GM19025 (cell line): Measurements from ENCODE around the gene DYDC2.
A peak's percentile ranks its signal among the peaks of the same experiment; 100 is the strongest.

ENCODE experiments used
- ATAC-seq: cut with Tn5 transposase; IDR thresholded peaks from one replicate; pipeline ENCODE4 v1.9.1; 2021; ENCODE audit warnings: mild to moderate bottlenecking, low read depth, moderate library complexity; ENCODE audit not compliant: unreplicated experiment

Gene DYDC2

DNA sequence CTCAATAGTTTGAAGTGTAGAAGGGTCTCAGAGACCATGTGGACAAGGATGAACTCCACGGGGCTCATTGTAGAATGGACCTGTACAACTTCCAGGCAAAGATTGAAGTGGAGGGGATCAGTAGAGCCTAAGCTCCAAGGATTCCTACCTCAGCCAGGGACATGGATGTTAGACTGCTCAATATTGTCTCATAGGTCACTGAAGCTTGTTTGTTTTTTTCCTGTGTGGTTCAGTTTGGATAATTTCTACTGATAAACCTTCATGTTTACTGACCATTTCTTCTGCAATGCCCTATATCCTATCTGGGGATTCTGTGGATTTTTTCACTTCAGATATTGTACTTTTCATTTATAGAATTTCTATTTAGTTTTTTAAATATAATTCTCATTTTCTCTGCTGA is 8.9 kb downstream of the DYDC2 start:
- no peak for ATAC-seq

DNA sequence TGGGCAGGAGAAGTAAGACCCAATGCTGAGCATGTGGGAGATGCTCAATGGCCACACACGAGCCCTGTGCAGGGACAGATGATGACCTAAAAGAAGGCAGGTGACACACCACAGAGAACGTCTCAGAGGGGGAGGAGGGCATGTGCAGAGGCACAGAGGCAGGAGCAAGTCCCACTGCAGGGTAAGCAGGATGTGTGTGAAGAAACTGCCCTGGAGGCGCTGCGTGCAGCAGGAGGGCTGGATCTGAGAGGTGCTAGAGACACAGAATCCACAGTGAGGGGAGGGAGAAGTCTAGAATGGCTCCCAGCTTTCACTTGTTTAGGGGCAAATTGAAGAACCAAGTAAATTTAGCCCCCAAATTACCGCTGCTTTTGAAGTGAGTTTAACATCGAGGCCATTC is 14.9 kb downstream of the DYDC2 start:
- ATAC-seq, result no peak

DNA sequence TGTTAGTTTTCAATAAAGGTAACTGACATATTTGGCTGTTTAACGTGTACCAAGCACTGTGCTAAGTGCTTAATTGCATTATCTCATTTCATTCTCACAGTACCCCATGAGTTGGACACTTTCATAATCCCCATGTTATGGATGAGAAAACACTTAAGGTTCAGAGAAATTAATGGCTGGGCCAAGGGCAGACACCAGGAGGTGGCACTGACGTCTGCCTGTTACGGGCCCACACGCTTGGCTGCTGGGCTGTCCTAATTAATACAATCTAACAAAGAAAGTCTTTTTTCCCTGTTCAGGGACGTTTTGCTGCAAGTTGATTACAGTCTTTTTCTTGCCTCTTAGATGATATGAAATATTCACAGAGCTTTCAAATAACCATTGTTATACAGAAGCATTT is 16.1 kb downstream of the DYDC2 start:
- no peak for ATAC-seq

DNA sequence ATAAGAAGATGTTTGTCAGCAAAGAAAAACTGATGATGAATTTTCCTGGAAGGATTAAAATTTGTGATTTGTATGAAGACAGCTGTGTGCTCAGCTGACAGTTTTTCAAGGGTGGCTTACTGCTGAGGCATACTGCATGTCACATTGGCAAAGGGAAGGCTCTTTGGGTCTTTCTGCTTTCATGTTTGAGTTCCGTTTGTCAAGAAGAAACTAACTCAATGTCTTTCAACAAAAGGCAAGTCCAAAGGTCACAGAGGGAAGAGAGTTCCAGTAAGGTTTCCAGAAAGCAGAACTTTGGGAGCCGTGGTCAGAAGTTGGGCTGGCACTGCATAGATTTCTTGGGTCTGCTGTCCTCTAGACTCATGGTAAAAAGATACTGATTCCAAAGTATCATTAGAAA is 16.9 kb downstream of the DYDC2 start:
- no peak for ATAC-seq

DNA sequence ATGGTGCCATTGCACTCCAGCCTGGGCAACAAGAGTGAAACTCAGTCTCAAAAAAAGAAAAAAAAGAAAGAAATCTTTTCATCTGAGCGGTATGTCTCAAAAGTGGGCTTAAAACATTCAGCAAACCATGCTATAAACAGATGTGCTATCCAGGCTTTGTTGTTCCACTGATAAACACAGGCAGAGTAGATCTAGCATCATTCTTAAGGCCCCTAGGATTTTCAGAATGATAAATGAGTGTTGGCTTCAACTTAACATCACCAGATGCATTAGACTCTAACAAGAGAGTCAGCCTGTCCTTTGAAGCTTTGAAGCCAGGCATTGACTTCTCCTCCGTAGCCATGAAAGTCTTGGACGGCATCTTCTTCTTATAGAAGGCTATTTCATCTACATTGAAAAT is 23.1 kb downstream of the DYDC2 start:
- ATAC-seq, result no peak

DNA sequence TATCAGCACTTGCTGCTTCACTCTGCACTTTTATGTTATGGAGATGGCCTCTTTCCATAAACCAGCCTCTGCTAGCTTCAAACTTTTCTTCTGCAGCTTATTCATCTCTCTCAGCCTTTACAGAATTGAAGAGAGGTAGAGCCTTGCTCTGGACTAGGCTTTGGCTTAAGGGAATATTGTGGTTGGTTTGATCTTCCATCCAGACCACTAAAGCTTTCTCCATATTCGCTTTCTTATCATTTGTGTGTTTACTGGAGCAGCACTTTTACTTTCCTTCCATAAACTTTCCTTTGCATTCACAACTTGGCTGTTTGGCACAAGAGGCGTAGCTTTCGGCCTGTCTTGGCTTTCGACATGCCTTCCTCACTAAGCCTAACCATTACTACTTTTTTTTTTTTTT is 23.6 kb downstream of the DYDC2 start:
- ATAC-seq, result no peak

DNA sequence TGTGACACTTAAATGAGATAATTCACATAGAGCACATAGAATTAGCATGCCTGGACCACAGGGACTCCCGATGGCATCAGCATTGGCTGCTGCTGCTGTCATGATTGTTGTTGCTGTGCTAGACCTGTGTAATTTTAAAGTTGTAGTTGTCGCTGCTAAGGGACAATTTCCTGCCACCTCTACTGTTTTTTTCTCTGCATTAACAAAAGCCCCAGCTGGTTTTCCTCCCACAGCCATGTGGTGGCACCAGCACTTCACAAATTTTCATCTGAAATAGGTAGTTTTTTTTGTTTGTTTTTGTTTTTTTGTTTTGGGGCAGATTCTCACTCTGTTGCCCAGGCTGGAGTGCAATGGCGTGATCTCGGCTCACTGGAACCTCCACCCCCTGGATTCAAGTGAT is 26.4 kb downstream of the DYDC2 start:
- ATAC-seq, result no peak

DNA sequence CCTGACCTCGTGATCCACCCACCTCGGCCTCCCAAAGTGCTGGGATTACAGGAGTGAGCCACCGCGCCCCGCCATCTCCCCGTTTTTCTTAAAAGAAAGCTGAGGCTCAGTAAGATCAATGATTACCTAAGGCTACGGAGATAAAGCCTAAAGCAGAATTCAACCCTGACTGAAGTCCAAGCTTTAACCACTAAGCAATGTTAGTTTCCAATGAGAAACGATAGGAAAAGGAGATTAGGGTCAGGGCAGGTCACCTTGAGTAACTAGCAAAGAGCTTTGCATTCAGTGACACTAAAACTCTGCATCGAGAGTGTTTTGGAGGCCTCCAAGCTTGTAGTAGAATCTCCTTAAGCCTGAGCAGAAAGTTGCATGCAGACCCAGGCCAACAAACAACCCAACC is 34.2 kb downstream of the DYDC2 start:
- no peak for ATAC-seq

DNA sequence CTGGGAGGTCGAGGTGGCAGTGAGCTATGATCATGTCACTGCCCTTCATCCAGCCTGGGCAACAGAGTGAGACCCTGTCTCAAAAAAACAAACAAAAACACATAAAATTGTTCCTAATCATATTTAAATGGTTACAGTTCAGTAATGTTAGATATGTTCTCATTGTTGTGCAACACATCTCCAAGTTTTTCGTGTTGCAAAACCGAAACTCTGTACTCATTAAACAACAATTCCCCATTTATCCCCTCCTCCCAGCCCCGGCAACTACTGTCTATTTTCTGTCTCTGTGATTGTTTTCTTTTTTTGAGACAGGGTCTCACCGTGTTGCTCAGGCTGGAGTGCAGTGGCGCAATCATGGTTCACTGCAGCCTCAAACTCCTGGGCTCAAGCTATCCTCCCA is 35.7 kb downstream of the DYDC2 start:
- no peak for ATAC-seq

DNA sequence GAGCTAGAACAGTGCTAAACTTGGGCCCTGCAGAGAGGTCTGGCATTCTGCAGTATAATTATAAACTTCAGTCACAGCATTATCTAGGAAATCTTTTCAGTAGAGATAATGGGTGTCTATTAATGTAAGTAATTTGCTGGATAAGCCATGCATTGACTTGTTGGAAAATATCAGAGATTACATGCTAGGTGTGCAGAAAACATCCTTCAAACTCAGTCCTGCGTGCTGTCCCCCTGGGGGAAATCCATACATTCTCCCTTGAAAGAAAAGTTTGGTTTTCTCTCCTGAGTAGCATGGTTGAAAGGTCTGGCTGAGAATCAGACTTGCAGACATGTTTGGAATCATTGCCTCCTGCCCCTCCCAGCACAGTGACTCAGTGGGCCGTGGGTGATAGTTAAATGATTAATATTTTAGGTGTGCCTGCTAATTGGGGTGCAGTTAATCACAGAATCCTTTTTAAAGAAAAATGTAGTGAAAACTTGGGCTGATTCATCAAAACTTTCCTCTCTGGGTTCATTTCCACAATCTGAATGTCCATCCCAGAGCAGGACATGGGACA is 37.9 kb downstream of the DYDC2 start:
- no peak for ATAC-seq

DNA sequence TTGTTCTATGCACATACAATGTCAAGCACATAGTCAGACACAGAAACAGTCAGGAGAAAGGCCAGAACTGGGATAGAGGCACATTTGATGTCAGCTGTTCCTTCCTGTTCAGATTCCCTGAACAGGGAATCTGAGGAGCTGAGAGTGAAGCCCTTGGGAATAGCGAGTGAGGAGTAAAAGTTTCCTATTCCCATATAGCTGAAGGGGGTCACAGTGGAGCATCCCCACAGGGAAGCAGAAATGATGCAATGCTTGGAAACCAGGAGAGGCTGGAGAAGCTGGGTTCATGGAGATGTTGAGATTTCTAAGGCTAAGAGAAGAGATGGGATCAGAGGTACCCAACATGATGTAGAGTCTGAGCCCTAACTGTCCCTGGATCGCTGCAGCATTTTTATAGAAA is 40.4 kb downstream of the DYDC2 start:
- no peak for ATAC-seq

DNA sequence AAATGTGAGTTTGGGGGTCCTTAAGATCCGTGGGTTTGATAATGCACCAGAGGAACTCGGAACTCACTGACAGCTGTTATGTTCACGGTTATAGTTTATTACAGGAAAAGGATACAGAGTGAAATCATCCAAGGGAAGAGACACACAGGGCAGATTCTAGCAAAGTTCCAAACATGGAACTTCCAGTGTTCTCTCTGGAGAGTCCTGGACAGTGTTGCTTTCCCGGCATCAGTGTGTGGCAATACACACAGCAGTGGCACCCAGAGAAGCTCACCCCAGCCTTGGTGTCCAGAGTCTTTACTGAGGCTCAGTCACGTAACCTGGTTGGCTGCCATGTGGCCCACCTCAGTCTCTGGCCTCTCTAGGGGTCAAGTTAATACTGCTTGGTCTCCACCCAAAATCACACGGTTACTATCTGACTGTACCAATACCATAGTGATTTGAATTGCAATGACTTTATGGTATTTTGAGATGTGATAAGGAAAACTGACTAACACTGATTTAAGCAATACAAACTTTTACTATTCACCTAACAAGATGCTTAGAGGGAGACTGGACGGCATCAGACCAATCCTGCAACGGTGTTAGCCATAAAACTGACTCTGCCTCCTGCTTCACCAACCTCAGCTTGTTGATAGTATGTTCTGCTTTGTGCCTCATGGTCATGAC is 43.7 kb downstream of the DYDC2 start:
- ATAC-seq, result no peak

DNA sequence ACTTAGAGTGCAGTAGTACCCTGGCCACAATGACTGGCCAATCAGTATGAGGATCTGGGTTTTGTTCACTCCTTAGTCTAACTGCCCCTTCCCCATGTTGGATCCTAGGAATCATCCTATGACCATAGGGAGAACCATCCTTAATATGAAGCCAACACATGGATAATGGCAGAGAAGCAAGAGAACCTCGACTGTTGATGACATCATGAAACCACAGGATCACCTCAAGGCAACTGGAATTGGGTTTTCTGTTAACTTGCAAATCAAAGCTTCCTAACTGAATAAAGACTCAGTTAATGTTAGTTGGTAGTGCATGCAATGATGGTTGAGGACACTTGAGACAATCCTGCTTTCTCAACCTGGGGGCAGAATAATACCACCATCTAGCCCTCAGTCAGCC is 48.5 kb downstream of the DYDC2 start:
- no peak for ATAC-seq

DNA sequence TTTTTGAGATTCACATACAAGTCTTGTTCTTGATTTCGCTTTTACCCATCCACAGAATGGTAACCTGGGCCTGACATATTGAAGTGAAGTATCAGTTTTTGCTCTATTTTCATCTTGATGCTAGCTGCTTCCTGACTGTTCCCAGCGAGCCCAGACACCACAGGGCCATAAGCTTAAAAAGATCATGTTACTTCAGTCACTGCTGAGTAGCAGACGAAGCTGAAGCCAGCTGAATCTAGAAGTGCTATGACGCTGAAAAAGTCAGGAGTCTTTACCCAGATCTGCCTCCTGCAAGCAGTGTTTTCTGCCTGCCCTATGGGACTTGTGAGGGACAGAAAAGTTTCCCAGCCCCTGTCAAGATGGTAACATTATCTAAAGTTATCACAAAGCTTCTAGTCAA is 49.0 kb downstream of the DYDC2 start:
- ATAC-seq, result no peak

DNA sequence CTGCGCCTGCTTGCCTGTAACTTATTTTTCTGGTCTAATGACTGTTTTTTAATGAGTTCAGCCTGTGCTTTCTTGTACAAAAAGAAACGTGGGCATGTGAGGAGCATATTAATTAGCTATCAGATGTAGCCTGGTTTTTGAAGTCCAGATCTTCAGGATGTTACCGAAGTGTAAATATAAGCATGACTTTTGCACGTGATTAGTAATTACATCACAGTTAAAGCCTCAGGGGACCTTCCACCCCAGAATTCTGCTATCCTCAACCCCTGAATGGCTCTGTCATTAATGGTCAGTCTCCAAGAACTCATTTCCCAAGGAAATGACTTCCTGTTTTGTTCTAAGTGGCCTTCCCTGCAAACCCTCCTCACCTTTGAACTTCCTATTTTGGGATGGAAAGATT is 49.6 kb downstream of the DYDC2 start:
- ATAC-seq, result no peak

DNA sequence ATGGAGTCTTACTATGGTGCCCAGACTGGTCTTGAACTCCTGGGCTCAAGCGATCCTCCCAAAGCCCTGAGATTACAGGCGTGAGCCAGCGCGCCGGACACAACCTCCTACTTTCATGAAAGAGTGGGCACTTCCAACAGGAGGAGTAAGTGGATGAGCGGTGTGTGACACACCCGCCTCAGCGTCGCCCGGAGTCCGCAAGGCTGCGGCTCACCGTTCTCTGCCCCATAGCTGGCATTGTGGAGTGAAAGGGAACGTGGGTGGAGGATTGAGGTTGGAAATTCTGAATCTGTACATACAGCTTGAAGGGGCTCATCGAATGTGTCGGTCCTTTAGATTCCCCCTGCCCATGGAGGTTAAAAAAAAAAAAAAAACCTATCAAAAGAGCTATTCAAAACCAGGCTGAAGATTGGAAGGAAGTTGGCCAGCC is 51.2 kb downstream of the DYDC2 start:
- ATAC-seq, result no peak

DNA sequence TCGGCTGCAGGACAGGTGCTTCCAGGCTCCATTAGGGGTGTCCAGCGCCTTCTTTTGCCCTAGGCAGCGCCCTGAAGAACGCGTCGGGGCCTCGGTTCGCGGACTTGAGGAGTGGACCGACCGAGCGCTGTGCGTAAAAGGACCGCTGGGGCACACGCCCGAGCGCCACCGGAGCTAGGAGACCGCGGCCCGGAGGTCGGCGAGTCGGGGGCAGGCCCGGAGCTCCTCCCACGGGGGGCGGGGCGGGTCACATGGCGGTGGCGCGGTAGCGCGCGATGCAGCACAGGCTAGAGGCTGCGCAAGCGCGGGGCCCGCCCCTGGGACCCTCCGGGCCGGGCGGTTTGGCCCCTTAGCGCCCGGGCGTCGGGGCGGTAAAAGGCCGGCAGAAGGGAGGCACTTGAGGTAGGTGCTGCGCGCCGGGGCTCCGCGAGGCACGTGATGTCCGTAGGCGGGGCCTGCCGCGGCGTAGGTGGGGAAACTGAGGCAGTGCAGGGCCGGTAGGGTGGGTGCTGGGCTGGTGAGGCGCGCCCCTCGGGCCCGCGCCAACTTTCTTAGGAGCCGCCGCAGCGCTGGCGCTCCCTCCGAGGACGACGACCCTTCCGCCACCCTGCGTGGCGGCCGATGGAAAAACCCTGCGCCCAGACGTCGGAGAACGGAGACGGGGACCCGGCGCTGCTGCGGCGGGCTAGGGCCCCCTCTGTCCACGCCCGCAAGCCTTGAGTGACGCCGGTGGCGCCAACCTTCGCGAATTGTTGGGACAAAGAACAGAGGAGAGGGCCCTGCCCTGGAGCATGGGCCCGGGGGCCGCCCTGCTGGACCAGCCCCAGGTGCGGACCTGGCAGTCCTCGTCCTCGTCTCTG is 51.9 kb downstream of the DYDC2 start, which contains the start of gene PRXL2A:
Gene PRXL2A (plus strand): TSS at position 310 of the 860 bp plus-strand sequence. CDS start 11,917 bp downstream, outside the sequence.
- peak; percentile 95 for ATAC-seq

DNA sequence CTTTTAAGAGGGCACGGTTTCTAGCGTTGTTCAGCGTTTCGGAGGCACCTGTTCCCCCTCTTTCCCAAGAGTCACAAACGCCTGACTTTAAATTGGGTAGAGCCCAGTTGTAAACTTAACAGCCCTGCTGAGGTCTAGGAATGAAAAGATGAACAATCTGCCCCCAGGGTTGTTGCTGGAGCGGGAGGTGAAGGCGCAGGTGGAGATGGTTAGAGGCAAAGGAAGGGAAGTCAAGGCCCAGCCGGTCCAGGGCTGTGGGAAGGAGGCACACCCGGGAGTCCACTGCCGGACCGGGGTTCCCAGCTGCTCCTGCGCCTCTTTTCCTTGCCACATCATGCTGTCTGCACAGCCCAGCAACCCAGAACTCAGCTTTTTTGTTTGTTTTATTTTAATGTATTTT is 52.5 kb downstream of the DYDC2 start:
- ATAC-seq, result no peak

DNA sequence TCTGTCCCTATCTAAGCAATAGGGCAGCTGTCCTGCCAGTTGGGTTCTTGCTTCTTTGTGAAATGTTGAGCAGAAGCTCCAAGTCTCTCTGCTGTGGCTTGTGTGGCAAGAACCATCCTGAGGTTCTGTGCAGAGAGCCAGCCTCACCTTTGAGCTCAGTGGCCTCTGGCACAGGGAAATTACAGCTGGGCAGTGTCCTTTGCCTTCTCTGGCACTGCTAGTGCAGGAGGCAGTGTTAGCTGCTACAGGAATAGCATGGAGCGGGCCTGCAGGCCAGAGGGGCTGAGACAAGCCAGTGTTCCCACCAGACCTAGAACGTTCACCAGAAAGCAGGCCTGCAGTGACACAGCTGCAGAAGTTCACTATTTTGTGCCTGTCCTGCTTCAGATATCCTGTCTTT is 53.5 kb downstream of the DYDC2 start:
- no peak for ATAC-seq

DNA sequence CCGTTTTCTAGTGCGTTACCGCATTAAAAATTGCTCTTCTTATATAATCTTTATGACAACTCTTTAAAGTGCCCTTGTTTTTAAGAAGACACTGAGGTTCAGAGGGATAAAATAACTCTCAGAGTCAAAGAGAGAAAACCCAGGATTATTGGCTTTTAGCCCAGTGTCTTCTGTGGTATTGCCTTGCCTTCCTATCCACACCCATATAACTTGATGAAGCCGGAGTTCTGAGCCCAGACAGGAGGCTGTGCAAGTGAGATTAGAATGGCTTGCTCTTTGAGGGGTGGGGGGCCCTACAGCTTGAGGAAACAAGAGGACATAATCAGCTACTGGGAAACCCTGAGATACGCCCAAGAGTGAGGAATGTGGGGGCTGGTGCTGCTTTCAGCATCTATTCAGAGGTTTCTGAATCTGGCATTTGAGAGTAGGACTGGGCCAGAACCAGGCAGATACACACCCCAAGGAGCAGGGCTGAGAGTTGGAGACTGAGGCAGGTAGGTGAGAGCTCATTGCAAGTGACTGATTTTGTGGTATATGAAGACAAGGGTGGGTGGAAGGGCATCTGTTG is 54.1 kb downstream of the DYDC2 start:
- ATAC-seq, result no peak

DNA sequence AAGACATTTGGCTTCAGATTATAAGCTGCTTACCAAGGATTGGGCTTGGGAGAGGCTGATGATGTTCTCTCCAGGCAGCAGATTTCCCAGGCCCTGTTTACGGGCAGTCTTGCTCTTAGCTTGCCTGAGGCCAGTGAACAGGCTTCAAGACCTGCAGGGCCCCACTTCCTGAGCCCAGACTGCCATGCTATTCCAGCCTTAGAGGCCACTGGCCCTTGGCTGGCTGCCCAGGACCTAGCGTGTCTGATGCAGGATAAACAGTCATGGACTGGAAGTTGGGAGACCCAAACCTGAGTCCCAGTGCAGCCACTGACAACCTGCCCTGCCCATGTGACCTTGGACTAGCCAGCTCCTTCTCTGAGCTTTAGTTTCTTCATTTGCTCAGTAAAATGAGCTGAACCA is 54.7 kb downstream of the DYDC2 start:
- ATAC-seq, result no peak
